Measurements from ENCODE around the gene SMIM22.
"Not testable (repeated sequence)": the region's sequence is repeated elsewhere in the genome, so short reads cannot be mapped to it uniquely, and the experiment has no call there.

Gene SMIM22

DNA sequence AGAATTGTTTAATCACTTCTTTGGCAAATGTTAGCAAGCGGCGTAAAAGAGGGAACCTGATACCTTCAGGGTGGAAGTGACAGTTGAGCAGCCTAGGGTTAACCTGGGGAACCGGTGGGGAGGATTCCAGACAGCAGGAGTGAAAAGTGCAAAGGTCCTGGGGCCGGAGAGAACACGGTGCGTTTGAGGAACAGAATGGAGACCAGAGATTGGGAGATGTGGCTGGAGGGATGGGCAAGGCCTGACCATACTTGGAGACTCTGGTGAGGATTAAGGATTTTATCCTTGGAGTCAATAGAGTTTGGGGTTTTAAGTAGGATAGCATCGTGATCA lies 25.9 kb upstream of the SMIM22 start:
- no peak for DNase-seq

DNA sequence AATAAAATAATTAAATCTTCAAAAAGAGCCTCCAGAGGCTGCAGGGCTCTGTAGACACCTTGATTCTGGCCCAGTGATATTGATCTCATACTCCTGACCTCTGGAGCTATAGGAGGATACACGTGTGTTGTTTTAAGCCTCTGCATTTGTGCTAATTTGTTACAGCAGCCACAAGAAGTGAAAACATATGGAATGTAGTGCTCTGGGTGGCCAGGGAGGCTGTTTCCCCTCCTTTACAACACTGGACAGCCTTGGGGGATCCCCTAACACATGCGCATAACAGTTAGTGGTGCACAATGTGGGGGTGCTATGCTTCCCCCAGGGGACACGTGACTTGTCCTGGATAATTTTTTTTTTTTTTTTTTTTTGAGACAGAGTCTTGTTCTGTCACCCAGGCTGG lies 23.5 kb upstream of the SMIM22 start:
- DNase-seq = no peak

DNA sequence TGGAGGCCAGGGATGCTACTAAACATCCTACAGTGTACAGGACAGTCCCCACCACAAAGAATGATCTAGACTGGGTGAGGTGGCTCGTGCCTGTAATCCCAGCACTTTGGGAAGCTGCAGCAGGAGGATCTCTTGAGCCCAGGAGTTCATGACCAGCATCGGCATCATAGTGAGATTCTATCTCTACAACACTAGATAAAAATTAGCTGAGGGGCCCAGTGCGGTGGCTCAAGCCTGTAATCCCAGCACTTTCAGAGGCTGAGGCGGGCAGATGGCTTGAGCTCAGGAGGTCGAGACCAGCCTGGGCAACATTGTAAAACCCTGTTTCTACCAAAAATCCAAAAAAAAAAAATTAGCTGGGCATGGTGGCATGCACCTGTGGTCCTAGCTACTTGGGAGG lies 22.8 kb upstream of the SMIM22 start:
- DNase-seq = no peak

DNA sequence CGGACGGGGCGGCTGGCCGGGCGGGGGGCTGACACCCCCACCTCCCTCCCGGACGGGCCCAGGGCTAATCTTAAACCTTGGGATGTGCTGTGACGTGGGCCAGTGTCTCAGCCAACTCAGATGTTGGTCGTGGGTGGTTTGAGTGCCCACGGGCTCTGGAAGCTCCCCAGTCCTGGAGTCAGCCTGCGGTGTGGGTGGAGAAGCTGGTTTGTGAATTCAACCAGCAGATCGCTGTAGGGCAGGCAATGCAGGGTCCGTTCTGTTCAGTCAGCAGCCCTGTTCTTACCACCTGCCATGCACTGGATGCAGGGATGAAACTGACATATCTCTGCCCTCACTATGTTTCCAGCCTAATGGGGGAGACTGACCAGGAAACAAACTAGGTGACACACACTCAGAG lies 20.2 kb upstream of the SMIM22 start:
- no peak for DNase-seq

DNA sequence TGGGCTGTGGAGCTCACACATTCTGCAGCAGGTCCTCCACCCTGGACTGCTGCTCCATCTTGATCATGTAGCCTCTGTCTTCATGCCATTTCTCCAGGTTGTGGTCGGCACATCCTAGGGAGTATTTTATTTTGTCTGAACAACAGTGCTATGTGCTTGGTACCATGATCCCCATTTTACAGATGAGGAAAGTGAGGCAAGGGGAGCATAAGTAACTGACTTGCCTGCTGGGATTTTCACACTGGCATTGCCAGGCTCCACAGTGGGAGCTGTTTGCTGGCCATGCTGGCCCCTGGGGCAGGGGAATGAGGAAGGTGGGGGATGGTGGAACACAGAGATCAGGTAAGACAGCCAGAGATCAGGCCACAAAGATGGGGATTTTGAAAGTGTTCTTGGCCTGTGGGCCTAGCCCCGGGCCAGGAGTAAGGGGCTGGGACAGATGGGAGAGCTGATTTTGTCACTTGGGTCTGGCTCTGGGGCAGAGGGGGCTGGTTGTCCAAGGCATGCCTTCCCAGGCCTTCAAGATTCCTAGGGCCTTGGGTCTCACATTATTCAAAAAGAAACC lies 18.9 kb upstream of the SMIM22 start:
- no peak for DNase-seq

DNA sequence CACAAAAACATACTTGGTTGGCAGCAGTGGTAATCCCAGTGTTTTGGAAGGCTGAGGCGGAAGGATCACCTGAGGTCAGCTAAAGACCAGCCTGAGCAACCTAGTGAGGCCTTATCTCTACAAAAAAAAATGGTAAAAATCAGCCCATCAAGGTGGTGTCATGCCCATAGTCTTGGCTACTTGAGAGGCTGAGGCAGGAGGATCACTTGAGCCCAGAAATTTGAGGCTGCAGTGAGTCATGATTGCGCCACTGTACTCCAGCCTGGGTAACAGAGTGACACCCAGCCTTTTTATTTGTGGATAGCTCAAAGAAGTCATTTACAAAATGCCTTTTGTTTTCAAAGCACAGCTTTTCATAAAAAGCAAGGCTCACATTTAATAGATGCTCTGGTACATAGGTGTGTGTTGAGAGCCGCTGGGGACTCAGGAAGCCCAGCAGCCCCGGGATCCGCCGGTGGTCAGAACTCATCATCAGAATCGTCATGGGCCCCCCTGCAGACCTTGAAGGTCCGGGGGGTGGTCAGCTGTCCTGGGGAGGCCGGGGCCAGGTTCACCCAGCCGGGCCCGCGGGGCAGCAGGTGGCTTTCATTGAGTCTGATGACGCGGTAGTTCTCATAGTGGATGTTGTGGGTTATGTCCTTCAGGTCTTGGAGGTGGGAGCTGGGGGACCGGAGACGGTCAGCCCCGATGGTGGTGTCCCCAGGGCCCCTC lies 17.7 kb upstream of the SMIM22 start:
- DNase-seq = no peak

DNA sequence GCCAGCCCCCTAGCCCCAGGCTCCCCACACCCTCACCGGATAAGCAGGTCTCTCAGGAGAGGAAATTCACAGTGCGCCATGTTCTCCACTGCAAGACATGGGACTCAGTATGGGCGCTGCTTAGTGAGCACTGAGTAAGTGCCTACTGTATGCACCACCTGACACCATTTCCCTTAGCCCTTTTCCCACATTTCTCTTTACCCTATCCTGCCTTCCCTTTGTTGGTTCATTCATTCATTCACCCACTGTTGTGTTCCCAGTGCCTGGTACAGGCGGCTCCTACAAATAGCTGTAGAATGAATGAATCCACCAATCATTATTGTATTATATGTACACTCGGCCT lies 17.1 kb upstream of the SMIM22 start:
- no peak for DNase-seq

DNA sequence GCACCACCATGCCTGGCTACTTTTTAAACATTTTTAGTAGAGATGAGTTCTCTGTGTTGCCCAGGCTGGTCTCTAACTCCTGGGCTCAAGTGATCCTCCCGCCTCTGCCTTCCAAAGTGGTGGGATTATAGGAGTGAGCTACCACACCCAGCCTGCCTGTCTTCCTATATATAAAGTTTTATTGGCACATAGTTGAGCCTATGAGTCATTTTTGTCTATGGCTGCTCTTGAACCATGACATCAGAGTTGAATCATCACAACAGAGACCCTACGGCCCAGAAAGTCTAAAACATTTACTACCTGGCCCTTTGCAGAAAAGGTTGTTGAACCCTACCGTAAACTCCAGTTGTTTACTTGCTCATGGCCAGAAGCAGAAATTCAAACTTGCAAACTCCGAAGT lies 14.9 kb upstream of the SMIM22 start:
- no peak for DNase-seq

DNA sequence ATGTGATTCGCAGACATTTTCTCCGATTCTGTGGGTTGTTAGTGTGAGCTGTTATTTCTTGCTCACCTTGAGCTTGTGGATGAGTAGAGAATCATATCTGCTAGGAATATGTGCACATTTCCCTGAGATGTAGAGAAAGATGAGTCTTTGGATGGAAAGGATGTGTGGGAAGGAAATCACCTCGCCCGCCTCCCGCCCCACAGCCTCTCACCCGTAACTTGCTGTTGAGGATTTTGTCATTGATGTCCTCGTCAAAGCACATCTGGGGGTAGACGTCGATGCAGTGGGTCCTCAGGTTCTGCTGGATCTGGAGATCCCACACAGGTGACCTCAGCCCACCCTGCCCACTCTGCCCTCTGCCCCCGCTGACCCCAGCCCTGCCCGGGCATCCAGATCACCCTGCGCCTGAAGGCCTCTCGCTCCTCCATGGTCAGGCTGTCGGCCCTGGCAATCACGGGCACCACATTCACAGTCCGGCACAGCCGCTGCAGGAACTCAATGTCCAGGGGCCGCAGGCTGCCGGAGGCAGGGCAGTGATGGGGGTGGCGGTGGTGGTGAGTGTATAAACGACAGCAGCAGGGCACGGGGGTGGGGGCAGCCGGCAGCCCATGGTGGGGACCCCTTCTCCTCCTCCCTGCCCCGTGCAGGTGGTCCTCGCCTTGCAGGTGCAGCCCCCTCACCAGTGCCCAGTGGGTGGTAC lies 11.8 kb upstream of the SMIM22 start:
- no peak for DNase-seq

DNA sequence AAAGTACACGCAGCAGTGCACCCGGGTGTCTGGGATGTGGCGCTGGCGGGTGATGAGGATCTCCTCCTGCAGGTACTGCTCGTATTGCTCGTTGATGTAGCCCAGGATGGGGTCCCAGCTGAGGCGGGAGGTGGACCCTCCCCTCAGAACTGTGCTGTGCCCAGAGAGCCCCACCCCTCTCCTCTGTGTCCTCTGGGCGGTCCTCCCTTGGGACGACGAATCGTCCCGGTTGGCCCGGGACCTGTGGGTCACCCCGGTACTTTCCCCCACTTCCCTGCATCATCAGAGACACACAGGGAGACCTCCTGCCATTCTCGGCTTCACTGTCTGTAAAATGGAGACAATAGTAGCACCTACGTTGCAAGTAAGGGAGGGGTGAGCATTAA lies 11.2 kb upstream of the SMIM22 start:
- DNase-seq = no peak

DNA sequence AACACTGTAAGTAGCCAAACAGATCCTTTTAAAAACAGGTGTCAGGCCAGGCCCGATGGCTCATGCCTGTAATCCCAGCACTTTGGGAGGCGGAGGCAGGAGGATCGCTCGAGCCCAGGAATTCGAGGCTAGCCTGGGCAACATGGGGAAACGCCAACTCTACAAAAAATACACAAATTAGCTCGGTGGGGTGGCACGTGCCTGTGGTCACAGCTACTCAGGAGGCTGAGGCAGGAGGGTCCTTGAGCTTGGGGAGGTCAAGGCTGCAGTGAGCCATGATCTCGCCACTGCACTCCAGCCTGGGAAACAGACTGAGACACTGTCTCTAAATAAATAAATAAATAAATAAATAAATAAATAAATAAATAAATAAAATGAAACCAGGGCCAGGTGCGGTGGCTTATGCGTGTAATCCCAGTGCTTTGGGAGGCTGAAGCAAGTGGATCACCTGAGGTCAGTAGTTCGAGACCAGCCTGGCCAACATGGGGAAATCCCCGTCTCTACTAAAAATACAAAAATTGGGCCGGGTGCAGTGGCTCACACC lies 10.7 kb upstream of the SMIM22 start:
- not testable (repeated sequence) for DNase-seq

DNA sequence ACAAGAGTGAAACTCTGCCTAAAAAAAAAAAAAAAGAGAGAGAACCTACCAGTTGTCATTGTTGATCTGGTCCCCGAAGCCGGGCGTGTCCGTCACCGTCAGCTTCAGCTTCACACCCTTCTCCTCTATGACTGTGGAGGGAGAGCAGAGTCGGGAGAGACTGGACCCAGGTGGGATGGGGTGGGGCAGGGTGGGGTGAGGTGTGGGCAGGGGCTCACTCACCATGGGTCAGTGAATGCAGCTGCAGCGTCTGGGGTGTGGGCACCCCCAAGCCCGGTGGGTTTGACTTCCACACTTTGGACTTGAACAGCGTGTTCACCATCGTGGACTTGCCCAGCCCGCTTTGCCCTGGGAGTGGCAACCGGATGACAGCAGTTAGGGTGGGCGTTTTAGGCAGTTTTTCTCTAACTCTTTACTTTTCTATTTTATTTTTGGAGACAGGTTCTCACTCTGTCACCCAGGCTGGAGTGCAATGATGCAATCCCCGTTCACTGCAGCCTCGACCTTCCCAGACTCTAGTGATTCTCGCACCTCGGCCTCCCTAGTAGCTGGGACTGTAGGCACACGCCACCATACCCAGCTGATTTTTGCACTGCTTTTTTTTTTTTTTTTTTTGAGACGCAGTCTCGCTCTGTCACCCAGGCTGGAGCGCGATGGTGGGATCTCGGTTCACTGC lies 9.3 kb upstream of the SMIM22 start:
- no peak for DNase-seq

DNA sequence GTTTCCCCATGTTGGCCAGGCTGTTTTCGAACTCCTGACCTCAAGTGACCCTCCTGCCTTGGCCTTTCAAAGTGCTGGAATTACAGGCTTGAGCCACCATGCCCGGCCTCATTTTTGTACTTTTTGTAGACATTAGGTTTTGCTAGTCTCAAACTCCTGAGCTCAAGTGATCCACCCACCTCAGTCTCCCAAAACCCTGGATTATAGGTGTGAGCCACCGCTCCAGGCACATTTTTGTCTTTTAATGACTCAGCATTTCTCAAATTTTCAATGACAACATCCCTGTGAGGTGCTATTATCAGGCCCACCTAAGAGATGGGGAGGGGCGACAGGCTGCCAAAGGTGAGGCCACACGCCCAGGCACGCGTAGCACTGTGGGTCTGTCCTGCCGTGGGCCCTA lies 8.1 kb upstream of the SMIM22 start:
- no peak for DNase-seq

DNA sequence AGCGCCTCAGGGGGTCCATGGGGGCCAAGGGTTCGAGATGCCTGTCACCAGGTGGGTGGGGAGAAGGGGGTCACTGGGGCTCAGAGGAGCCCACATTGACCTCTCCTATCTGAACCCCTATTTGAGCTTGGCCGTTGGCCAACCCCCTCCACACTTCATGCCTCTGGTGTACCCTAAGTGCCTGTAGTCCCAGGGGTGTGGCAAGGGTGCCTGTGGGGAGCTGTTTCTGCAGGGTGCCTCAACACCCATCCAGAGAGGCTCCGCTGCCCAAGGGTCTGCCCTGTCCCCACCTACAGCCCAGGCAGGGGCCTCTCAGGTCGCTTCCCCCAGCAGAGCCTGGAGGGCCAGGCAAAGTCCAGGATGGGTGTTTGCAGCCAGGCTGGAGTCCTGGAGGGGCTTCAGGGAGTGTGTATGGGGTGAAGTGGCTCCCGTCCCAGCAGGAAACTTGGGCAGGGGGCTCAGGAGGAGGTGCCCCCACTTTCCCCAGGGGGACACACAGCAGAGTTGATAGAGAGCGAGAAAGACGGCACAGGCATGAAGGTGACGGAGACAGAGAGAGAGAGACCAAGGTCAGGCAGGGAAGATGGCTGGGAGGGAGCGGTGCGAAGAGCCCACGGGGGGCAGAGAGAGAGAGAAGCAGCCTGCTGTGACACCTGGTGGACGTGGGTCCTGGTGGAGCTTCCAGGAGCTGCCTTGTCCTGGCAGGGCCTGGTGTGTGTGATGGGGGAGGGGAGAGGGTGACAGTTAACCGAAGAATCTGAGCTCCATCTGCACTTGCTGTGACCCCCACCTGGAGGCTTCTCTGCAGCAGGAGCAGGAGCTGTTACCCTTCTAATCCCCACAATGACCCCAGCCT lies 7.3 kb upstream of the SMIM22 start, which contains the start of gene SEPTIN12:
TSS of gene SEPTIN12 (minus strand) at position 719 of the 856 bp plus-strand sequence. CDS start at position 19, 700 bp downstream.
- peak; percentile 30 for DNase-seq

DNA sequence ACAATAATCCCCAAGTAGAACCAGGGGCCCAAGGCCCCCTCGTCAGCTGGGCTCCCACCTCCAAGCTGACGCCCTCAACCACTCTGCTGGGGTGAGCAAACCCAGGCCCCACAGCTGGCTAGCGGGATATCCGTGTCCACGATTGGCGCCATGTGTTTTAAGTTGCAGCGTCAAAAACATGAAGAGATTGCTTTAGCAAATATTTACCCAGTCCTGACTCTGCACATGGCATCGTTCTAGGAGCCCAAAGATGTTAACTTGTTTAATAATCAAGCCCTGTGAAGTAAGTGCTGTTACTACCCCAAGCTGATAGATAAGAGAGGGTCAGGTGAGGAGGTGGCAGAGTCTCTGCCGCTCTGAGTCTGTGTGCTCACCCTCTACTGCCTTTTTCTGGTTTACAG lies 6.7 kb upstream of the SMIM22 start:
- no peak for DNase-seq

DNA sequence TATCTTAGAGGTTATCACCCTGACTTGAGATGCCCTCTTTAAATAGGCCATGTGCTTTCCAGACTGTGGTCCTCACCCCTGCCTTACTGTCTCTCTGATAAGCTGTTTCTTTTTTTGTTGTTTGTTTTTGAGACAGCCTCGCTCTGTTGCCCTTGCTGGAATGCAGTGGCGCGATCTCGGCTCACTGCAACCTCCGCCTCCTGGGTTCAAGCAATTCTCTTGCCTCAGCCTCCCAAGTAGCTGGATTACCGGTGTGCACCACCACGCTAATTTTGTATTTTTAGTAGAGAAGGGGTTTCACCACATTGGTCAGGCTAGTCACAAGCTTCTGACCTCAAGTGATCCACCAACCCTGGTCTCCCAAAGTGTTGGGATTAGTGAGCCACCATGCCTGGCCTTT lies 6.3 kb upstream of the SMIM22 start:
- DNase-seq = no peak

DNA sequence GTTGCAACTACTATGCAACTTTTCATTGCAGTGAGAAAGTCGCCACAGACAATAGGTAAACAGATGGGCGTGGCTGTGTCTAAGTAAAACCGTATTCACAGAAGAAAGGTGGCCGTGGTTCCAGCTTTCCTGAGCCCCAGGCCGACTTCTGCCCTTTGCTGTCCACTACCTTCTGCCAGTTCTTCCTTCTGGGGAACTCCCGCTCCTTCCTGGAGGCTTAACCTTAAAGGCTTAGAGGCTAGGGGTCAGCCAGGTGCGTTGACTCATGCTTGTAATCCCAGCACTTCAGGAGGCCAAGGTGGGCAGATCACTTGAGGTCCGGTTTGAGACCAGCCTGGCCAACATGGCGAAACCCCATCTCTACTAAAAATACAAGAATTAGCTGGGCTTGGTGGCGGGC lies 4.9 kb upstream of the SMIM22 start:
- no peak for DNase-seq

DNA sequence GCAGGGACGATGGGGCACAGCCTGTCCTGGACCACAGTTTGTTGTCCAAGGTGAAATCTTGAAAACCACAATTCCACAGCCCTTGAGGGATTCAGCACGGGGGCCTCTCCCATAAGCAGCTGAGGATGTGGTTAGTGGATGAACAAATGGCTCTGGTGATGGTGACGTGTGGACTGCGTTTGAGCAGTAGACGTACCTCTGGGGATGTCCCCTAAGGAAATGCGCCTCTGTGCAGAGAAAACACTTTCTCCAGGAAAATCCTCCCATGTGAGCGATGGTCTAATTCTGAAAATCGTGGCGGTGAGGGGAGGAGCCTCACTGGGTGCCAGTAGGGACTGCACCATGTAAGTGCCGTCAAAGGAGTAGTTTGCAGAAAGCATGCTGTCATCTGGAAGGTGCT lies 4.3 kb upstream of the SMIM22 start:
- DNase-seq = no peak

DNA sequence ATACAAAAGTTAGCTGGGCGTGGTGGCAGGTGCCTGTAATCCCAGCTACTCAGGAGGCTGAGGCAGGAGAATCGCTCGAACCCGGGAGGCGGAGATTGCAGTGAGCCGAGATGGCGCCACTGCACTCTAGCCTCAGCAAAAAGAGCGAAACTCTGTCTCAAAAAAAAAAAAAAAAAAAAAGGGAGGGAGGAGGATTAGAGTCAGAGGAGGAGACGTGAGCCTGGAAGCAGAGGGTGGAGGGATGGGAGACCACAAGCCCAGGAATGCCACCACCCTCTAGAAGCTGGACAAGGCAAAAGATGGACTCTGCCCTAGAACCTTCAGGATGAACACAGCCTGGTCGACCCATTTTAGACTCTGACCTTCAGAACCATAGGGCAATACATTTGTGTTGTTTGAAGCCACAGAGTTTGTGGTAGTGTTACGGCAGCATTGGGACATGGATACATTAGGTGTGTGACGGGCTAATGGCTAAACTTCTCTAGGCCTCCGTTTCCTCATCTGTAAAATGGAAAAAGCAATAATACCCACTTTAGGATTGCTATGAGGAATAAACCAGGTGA lies 2.1 kb upstream of the SMIM22 start:
- DNase-seq = no peak

DNA sequence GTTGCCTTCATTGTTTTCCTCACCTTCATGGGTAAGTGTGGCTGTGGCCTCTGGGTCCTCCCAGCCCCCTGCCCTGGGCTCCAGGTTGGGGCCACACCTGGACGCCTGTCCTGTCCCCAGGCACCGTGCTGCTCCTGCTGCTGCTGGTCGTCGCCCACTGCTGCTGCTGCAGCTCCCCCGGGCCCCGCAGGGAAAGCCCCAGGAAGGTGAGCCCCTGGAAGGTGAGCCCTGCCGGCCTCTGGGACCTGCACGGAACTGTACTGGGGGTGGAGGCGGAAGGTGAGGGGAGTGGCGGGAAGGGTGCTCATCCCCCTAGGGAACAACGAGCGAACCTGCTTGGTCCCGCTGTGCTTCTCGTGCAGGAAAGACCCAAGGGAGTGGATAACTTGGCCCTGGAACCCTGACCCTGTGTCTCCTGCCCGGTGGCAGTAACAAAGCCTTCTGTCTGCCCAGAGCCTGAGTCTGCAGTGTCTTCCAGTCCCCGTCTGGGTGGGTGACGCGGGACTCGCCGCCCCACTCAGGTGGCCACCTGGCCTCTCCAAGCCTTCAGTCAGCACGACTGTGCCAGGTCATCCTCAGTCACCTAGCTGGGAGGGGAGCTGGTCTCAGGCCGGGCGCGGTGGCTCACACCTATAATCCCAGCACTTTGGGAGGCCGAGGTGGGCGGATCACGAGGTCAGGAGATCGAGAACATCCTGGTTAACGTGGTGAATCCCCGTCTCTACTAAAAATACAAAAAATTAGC lies 831 bp downstream of the SMIM22 start:
- DNase-seq = no peak

DNA sequence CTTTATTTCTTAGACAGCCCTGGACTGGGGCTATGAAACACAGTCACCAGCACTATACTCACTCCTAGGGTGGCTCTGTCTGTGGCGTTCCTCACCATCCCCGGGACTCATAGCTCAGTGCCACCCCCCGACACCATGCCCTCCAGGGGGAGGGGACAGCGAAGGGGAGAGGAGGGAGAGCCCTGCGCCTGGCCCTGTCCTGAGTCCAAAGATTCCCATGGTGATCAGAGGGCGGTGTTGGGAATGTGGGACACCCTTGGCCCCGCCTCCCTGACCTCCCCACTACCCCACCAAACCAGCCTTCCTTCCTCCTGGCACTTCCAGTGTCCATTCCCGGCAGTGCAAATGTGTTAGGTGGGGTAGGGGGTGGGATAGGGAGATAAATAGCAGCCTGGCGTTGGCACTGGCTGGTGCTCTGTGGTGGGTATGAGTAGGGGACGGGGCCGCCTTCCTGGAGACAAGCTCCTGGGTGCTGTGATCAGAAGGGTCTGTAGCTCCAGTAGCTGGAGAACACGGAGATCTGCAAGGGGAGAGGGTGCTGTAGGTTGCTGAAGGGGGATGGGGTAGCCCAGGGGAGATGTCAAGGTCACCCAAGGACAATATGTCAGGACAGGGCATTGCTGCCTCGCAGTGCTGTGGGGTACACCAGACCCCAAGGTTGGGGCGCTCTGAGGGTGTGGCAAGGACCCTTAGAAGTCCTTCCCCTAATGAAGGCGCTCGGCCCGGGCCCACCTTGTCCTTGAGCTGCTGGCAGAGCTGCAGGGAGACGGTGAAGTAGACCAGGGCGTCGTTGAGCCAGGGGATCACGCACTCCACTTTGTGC lies 2.0 kb downstream of the SMIM22 start:
- DNase-seq = no peak
